Endothelial cell of umbilical vein (primary cell): ENCODE results near the gene TSEN2. TPM values are rescaled to one million over a fixed set of nuclear protein-coding genes. Genes with fewer than 3 reads are reported as not detected.

ENCODE experiments used
- BruUV-seq: library from RNA; stranded (reverse); fragments of 400-500 nt; replicated peaks from 2 replicates; lab custom pipeline; 2021; lab: Mats Ljungman, UMichigan
- CTCF ChIA-PET: fragments of 300-600, 350-600 bp; sonication (Branson Sonifier 250); formaldehyde crosslinking; loops from one replicate; lab custom pipeline; 2021; ENCODE audit warnings: antibody characterized with exemption, inconsistent platforms; lab: Charles Lee
- POLR2A ChIA-PET: fragments of 300-600, 350-600 bp; sonication (Branson Sonifier 250); formaldehyde crosslinking; loops from one replicate; lab custom pipeline; 2021; ENCODE audit warnings: antibody characterized with exemption, inconsistent platforms; lab: Charles Lee
- DNase-seq: peaks from one replicate; pipeline ENCODE4 v3.0.0-alpha.2; 2011; ENCODE audit warnings: low read depth, low spot score
- FAIRE-seq: peaks from 2 replicates; lab custom pipeline; 2011; peaks lifted over from hg19 to GRCh38; lab: Jason Lieb, UNC
- H2AFZ ChIP-seq: 2 replicates; pipeline ENCODE4 v1.6.0; 2012; ENCODE audit warnings: low read depth, low read length, control low read depth, inconsistent platforms
- H3K27ac ChIP-seq: 2 replicates; pipeline ENCODE4 v1.5.1; 2011; ENCODE audit warnings: low read depth, mild to moderate bottlenecking, control low read depth, low read length, moderate library complexity; ENCODE audit not compliant: insufficient read depth
- H3K27me3 ChIP-seq, 2 experiments: 2 replicates each; pipeline versions ENCODE4 v1.6.0 to v1.6.1; 2011; ENCODE audit warnings: low read length in 2 of 2, mixed read lengths in 1 of 2; ENCODE audit not compliant: control insufficient read depth in 2 of 2, insufficient read depth in 2 of 2
- H3K36me3 ChIP-seq, 2 experiments: 2 replicates in 1 of 2; 3 replicates in 1 of 2; pipeline ENCODE4 v1.5.1; 2011; ENCODE audit warnings: low read length in 2 of 2, mild to moderate bottlenecking in 1 of 2, moderate library complexity in 1 of 2; ENCODE audit not compliant: control insufficient read depth in 2 of 2, insufficient read depth in 2 of 2; ENCODE audit errors: extremely low read depth in 1 of 2
- H3K4me1 ChIP-seq: 3 replicates; pipeline ENCODE4 v1.5.1; 2011; ENCODE audit warnings: mild to moderate bottlenecking, low read length; ENCODE audit not compliant: control insufficient read depth, insufficient read depth; ENCODE audit errors: extremely low read depth
- H3K4me2 ChIP-seq: 2 replicates; pipeline ENCODE4 v1.6.1; 2011; ENCODE audit warnings: low read length, control low read depth, mixed read lengths; ENCODE audit not compliant: insufficient read depth
- H3K4me3 ChIP-seq, 3 experiments: fragments of 200-600 bp in 1 of 3; sonication (generic), shearing (Covaris generic) in 1 of 3; replicated peaks in 1 of 3; 2 replicates each; pipeline ENCODE4 v1.5.1; 2011 to 2016; ENCODE audit warnings: control low read depth in 3 of 3, low read length in 3 of 3, mild to moderate bottlenecking in 2 of 3, inconsistent platforms in 1 of 3, low read depth in 1 of 3, moderate library complexity in 1 of 3; ENCODE audit not compliant: insufficient read depth in 1 of 3
- H3K79me2 ChIP-seq: 2 replicates; pipeline ENCODE4 v1.6.0; 2012; ENCODE audit warnings: low read length, inconsistent platforms; ENCODE audit not compliant: control insufficient read depth, insufficient read depth
- H3K9ac ChIP-seq: replicated peaks from 2 replicates; pipeline ENCODE3; 2011; ENCODE audit warnings: low read length, control low read depth; ENCODE audit not compliant: insufficient read depth; ENCODE audit errors: extremely low read depth
- H3K9me1 ChIP-seq: replicated peaks from 3 replicates; pipeline ENCODE4 v1.6.0; 2011; ENCODE audit warnings: mild to moderate bottlenecking, low read length; ENCODE audit not compliant: control insufficient read depth, insufficient read depth; ENCODE audit errors: extremely low read depth
- H3K9me3 ChIP-seq: replicated peaks from 2 replicates; pipeline ENCODE4 v1.5.1; 2012; ENCODE audit warnings: low read length, inconsistent platforms; ENCODE audit not compliant: control insufficient read depth, insufficient read depth
- H4K20me1 ChIP-seq: replicated peaks from 2 replicates; pipeline ENCODE3; 2011; ENCODE audit warnings: mild to moderate bottlenecking, low read length; ENCODE audit not compliant: control insufficient read depth, insufficient read depth; ENCODE audit errors: extremely low read depth
- CTCF ChIP-seq, 2 donors: IDR thresholded peaks; 1 replicate in 1 of 2; 2 replicates in 1 of 2; pipeline ENCODE4 v1.5.1; 2011; ENCODE audit warnings: low read length in 2 of 2, mild to moderate bottlenecking in 2 of 2, moderate library complexity in 2 of 2, control low read depth in 1 of 2, inconsistent platforms in 1 of 2, low read depth in 1 of 2; ENCODE audit not compliant: insufficient read depth in 1 of 2; ENCODE audit errors: extremely low read depth in 1 of 2
- EZH2 ChIP-seq: IDR thresholded peaks from 2 replicates; pipeline ENCODE4 v1.6.1; 2012; ENCODE audit warnings: borderline replicate concordance, low read depth, mild to moderate bottlenecking, moderate library complexity, low read length, inconsistent platforms; ENCODE audit not compliant: severe bottlenecking
- FOS ChIP-seq: IDR thresholded peaks from 2 replicates; pipeline ENCODE4 v1.6.1; 2011; ENCODE audit warnings: mild to moderate bottlenecking, low read length, moderate library complexity, borderline replicate concordance; ENCODE audit not compliant: insufficient read depth
- GATA2 ChIP-seq: IDR thresholded peaks from 2 replicates; pipeline ENCODE4 v1.7.0; 2011; ENCODE audit warnings: low read depth, mild to moderate bottlenecking, moderate library complexity, mixed read lengths, low read length; ENCODE audit not compliant: insufficient read length, insufficient read depth
- JUN ChIP-seq: IDR thresholded peaks from 2 replicates; pipeline ENCODE4 v1.6.1; 2011; ENCODE audit warnings: borderline replicate concordance, low read depth; ENCODE audit not compliant: insufficient read length, insufficient read depth
- MYC ChIP-seq: IDR thresholded peaks from one replicate; pipeline ENCODE4 v1.6.1; 2011; ENCODE audit warnings: mild to moderate bottlenecking, low read depth, low read length
- POLR2A ChIP-seq: IDR thresholded peaks from 2 replicates; pipeline ENCODE4 v1.6.1; 2012; ENCODE audit warnings: low read depth, mild to moderate bottlenecking, control low read depth, low read length
- POLR2AphosphoS5 ChIP-seq: IDR thresholded peaks from 2 replicates; pipeline ENCODE4 v1.6.1; 2012; ENCODE audit warnings: low read depth, mild to moderate bottlenecking, control low read depth, low read length, moderate library complexity; ENCODE audit not compliant: insufficient read depth
- dilution Hi-C: fragments of 300-500 bp; cut with MboI; formaldehyde crosslinking; loops from one replicate; pipeline ENCODE4 v1.15.0; 2019; ENCODE audit warnings: low sequenced_read_pairs; ENCODE audit not compliant: extremely low pct_ligation_motif_present
- intact Hi-C: fragments of 100-400 bp; cut with micrococcal nuclease; formaldehyde crosslinking; loops from one replicate; pipeline ENCODE4 v1.10.0; 2022
- polyA plus RNA-seq, 4 experiments: library from polyadenylated mRNA; depleted of rRNA in 3 of 4; stranded (reverse) in 3 of 4; unstranded in 1 of 4; fragments of >200 nt; gene quantifications; 2 replicates each; pipeline versions ENCODE4 v1.2.1 to v1.2.3, GENCODE V29; 2011 to 2012; ENCODE audit warnings: missing spikeins in 1 of 4
- total RNA-seq: library from RNA; stranded (reverse); gene quantifications from 2 replicates; pipeline ENCODE4 v1.2.3, GENCODE V29; 2021

Gene TSEN2
- total and polyA plus RNA-seq, 2 donors (not counting 3 experiments of a cell fraction or from before 2014, with no cell fraction given) = 8.3 to 12.1 TPM

- no peaks in the 10 kb centered on the region for H3K79me2 ChIP-seq
- intact Hi-C loops (no loop called here), dilution Hi-C loops (no loop called here)
- H3K27me3 ChIP-seq = no peaks in the 10 kb centered on the region
- ChIA-PET CTCF (no interaction called here), POLR2A (no interaction called here)
- TF ChIP-seq GATA2 (no peak), FOS (no peak), EZH2 (no peak), POLR2A (no peak), POLR2AphosphoS5 (no peak), JUN (no peak), MYC (no peak), CTCF (IDR thresholded peaks at IDR 0.05; ENCODE audit: extremely low read depth in 1 of 2, insufficient read depth in 1 of 2, low read depth in 1 of 2, low read length in 2 of 2) (no peak)
- H3K9ac ChIP-seq = no peak overlapping the region
- H4K20me1 ChIP-seq = no peaks in the 10 kb centered on the region
- H3K4me3 ChIP-seq = no peak overlapping the region
- DNase-seq (no peak), FAIRE-seq (no peak)
- no peaks in the 10 kb centered on the region for H3K9me1 ChIP-seq
- H3K27ac ChIP-seq = no peak overlapping the region
- no peak overlapping the region for H3K4me2 ChIP-seq
- BruUV-seq = no TSS peak
- no peak overlapping the region for H2AFZ ChIP-seq
- peaks cover 5% of the 10 kb centered on the region in 2 experiments for H3K36me3 ChIP-seq
- no peaks in the 10 kb centered on the region for H3K9me3 ChIP-seq
- H3K4me1 ChIP-seq = no peaks in the 10 kb centered on the region
Measured at GRCh38 chr3:12527757-12528143, 43.5 kb downstream of the TSEN2 start.
